GM18951 (cell line): ENCODE measurements around the gene ADAMTS12.

Source experiments
- POLR2A ChIP-seq: IDR thresholded peaks from 4 replicates; pipeline ENCODE4 v1.6.1; 2011; ENCODE audit warnings: mild to moderate bottlenecking; ENCODE audit not compliant: insufficient read length, insufficient read depth; ENCODE audit errors: extremely low read depth
- in situ Hi-C: fragments of 300-500 bp; cut with MboI; formaldehyde crosslinking; loops from one replicate; pipeline ENCODE4 v1.12.0; 2022; ENCODE audit warnings: low sequenced_read_pairs, mixed read lengths, inconsistent platforms; ENCODE audit not compliant: unreplicated experiment

Gene ADAMTS12

GRCh38 chr5:33842456-33842855 lies 49.3 kb downstream of the ADAMTS12 start:
- in situ Hi-C loops = no loop called here
- no peak for TF ChIP-seq POLR2A

GRCh38 chr5:33841891-33842290 lies 49.9 kb downstream of the ADAMTS12 start:
- in situ Hi-C loops = no loop called here
- no peak for TF ChIP-seq POLR2A

DNA sequence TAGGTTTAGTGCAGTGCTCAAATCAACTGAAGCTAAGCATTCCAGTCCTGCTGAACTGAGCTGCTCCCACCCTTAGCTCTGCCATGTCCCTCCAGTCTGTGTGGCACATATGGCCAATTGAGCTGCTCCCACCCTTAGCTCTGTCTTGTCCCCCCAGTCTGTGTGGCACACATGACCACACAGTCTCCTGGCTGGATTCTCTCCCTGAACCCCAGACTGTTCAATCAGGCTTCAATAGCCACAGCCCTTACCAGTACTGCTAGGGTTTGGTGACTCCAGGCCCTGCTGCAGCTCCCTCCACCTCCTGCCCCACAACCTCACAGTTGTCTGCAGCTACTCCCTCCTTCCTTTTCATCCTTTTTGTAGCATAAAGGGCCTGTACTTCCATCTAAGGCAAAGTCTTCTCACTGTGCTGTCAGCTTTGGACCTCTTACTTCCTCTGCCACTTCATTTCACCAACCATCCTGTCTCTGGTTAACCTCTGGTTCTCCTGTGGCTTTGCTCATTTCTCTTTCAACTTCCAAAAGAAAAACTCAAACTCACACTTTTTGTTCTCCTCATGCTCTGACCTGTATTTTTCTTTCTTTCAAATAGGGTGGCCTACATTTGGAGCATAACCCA lies 50.8 kb downstream of the ADAMTS12 start:
- in situ Hi-C loops = no loop called here
- TF ChIP-seq POLR2A = no peak

DNA sequence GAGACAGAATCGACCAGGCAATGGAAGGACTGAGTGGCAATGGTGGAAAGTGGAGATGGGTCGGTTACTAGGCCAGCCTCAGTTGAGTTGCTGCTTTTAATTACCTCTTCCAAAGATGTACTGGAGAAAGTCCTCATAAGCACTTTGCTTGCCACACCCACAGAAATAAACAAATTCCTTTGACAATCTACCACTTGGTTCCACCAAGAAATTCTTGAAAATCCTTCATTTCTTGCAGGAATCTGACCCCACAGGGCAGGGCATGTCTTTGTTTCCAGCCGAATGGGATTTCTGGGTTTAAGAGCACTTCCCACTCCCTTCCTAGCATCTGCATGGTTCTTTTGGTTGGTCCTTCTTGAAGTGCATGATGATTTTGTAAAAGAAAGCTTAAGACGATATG lies 54.5 kb downstream of the ADAMTS12 start:
- no peak for TF ChIP-seq POLR2A

DNA sequence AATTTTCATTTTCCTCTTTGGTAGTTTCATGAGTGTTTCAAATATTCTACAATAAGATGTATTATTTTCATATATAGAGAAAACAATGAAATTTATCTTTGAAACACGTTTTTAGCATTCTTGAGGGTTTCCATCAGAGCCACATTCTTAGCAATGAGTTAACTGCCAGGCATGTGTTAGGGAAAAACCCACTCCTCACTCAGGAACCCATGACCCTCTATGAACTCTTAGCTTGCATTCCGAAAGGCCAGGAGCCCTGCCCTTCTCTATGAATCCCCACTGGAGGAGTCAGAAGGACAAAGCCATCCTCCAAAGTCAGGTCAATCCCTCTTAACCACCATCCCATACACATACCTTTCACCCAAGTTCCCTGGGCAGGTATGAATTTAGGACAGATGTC lies 57.5 kb downstream of the ADAMTS12 start:
- in situ Hi-C loops = no loop called here
- no peak for TF ChIP-seq POLR2A

More for the DNA sequence above, 54.5 kb downstream of the ADAMTS12 start:
- in situ Hi-C loops = no loop called here

GRCh38 chr5:33833237-33833575 lies 58.6 kb downstream of the ADAMTS12 start:
- no peak for TF ChIP-seq POLR2A
- in situ Hi-C loops = no loop called here

- in situ Hi-C loops = no loop called here
- TF ChIP-seq POLR2A = no peak
Observed at GRCh38 chr5:33832404-33833236, 59.2 kb downstream of the ADAMTS12 start.

DNA sequence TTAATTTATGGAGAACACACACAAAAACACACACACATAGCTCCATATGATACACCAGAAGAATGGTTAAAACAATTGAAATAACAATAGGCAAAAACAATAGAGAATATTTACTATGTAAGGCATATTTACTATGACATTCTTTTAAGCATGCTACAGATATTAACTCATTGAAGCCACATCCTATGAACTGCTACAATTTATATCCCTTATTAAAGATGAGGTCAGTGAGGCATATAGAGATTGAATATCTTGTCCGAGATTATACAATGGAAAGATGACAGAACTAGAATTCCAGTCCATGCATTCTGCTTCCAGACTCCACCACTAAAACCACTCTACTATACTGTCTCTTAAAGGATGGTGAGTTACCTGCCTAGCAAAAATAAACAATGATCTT lies 60.7 kb downstream of the ADAMTS12 start:
- in situ Hi-C loops = no loop called here
- no peak for TF ChIP-seq POLR2A

- no peak for TF ChIP-seq POLR2A
- in situ Hi-C loops = no loop called here
Observed at GRCh38 chr5:33829430-33829829, 62.4 kb downstream of the ADAMTS12 start.

GRCh38 chr5:33828626-33829308 lies 63.0 kb downstream of the ADAMTS12 start:
- in situ Hi-C loops = no loop called here

DNA sequence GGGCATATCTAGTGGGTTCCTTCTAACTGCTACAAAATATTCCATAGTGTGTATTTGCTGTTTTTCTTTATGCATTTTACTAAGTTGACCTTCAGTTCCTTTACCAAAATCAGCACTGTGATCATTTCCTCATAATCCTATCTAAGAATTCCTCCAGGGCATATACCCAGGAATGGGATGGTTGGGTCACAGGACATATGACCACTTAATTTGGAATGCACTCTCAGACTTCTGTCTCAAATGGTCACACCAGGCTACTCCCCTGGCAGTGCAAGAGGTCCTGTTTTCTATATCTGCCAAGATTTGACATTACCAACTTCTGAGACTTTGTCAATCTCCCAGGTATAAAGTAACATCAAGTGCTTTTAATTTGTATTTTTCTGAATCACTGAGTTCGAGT lies 63.9 kb downstream of the ADAMTS12 start:
- in situ Hi-C loops = no loop called here

More at GRCh38 chr5:33828626-33829308, 63.0 kb downstream of the ADAMTS12 start:
- TF ChIP-seq POLR2A = no peak

DNA sequence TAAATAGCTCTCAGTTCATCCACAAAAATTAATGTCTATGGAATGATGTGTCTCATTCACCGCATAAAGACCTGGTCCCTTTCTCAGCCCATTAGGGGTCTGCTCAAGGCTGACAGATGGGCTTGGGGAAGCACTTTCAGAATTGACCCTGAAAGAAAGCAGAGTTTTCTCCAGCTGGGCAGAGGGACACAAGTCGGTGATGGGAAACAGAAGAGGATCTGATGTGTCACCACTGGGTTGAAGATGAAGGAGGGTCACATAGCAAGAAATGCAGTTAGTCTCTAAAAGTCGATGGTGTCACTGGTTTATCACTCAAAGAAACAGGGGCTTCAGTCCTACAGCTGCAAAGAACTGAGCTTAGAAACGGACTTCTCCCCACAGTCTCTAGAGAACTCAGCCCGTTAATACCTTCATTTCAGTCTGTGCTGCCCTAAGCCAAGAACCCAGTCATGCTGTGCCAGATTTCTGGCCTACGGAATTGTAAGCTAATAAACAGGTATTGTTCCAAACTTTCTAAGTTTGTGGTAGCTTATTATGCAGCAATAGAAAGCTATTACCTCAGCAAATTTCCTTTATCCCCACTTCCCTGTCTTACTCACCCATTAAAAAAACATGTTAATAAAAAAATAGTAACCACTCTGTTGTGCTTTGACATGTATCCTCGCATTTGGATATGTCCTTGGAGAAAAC lies 64.6 kb downstream of the ADAMTS12 start:
- no peak for TF ChIP-seq POLR2A
- in situ Hi-C loops = no loop called here

More for the DNA sequence above, 63.9 kb downstream of the ADAMTS12 start:
- no peak for TF ChIP-seq POLR2A

DNA sequence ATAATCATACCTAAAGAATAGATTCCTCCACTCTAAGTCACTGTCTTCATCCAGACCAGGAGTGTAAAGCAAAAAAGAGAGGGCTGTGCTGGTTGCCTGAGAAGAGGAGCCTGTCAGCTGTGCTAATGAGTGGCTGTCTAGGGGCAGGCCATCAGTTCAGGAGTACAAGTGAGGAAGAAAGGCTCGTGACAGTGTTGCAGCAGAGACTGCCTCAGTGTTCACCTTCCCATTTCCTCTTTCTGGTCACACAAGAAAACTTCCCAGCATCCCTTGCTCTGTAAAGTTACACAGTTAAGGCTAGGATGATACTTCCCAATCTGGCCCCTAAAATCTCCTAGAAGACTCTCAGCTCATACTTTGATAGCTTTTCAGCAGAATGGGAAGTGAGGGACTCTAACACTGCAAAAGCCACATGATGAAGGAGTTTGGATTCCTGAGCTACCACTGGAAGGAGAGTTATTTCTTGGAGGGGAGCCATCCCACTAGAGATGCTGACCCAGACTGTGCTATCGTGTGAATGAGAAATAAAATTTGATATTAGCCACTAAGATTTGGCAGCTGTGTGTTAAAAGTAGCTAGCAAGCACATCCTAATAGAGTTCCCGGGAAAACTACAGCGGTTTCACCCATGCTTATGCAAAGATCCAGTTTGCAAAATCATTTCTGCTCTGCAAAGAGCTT lies 67.1 kb downstream of the ADAMTS12 start:
- in situ Hi-C loops = no loop called here

GRCh38 chr5:33817301-33817700 lies 74.5 kb downstream of the ADAMTS12 start:
- TF ChIP-seq POLR2A = no peak
- in situ Hi-C loops = no loop called here

More for the DNA sequence above, 67.1 kb downstream of the ADAMTS12 start:
- no peak for TF ChIP-seq POLR2A
